ENCODE measurements around the gene NFATC2.

The NFATC2 gene

GRCh38 chr20:51507216-51508036 lies 35.1 kb downstream of the NFATC2 start:
- ChIA-PET POLR2A (interaction anchor here (1.1 kb wide), 1 partner anchor 16 kb away, joined by 3 read pairs; no protein-coding TSS in a partner anchor), CTCF (no interaction called here)
- TF ChIP-seq LEF1 (IDR thresholded peaks at IDR 0.05; ENCODE audit: borderline replicate concordance) (no peak), FOXM1 (IDR thresholded peaks at IDR 0.05; ENCODE audit: borderline replicate concordance) (no peak), L3MBTL2 (conservative IDR thresholded peaks at IDR 0.05) (no peak), BHLHE40 (IDR thresholded peaks at IDR 0.05; ENCODE audit: borderline replicate concordance) (no peak), CTBP1 (IDR thresholded peaks at IDR 0.05; ENCODE audit: borderline replicate concordance) (no peak), SP1 (IDR thresholded peaks at IDR 0.05) (no peak), SUZ12 (IDR thresholded peaks at IDR 0.05) (no peak), ZNF384 (IDR thresholded peaks at IDR 0.05) (no peak), FOXK2 (IDR thresholded peaks at IDR 0.05) (no peak), ARNT (IDR thresholded peaks at IDR 0.05) (no peak), HDGF (IDR thresholded peaks at IDR 0.05; ENCODE audit: borderline replicate concordance) (no peak)
- no peak for DNase-seq (ENCODE audit: extremely low spot score)

DNA sequence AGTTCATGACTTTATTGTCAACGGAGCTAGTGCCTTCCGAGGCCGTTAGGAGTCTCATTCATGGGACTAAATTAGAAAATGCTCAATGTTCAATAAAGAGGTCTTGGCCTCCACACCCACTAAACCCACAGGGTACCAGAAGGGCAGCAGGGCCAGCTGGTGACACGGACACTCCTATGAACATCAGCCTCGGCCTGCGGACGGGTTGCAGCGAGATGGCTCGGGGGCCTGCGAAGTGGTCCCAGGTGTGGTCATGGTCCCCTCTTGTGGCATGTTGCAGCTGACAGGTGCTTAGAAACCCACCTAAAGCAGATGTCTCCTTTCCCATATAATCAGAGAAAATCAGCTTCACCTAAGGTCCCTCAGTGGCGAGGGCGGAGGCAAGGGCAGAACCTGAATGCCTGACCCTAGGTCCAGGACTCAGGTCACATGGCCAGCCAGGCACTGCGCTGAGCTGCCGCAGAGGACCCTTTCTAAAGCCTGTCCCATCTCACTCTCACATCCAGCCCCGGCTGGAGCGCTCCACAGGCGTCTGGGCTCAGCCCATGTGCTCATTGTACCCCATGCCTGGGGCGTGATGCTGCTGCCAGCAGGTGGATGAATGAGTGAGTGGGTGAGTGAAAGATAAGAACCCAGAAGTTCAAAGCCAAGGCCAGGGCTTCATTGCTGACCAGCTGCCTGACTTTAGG lies 35.8 kb downstream of the NFATC2 start:
- ChIA-PET CTCF (interaction anchor here (0.6 kb wide), 1 partner anchor 17 kb away, joined by 3 read pairs; no protein-coding TSS in a partner anchor), POLR2A (interaction anchor here (1.1 kb wide), 1 partner anchor 15 kb away, joined by 3 read pairs; no protein-coding TSS in a partner anchor)
- TF ChIP-seq L3MBTL2 (conservative IDR thresholded peaks at IDR 0.05) (no peak), SUZ12 (IDR thresholded peaks at IDR 0.05) (no peak), FOXA1 (IDR thresholded peaks at IDR 0.05) (no peak), NFRKB (IDR thresholded peaks at IDR 0.05) (no peak), LEF1 (IDR thresholded peaks at IDR 0.05; ENCODE audit: borderline replicate concordance) (no peak), SP1 (IDR thresholded peaks at IDR 0.05) (no peak), ELF4 (IDR thresholded peaks at IDR 0.05) (no peak), BHLHE40 (IDR thresholded peaks at IDR 0.05; ENCODE audit: borderline replicate concordance) (no peak), PKNOX1 (IDR thresholded peaks at IDR 0.05) (no peak), CTBP1 (IDR thresholded peaks at IDR 0.05; ENCODE audit: borderline replicate concordance) (no peak), TARDBP (IDR thresholded peaks at IDR 0.05) (no peak), ARNT (IDR thresholded peaks at IDR 0.05) (no peak), FOXM1 (IDR thresholded peaks at IDR 0.05; ENCODE audit: borderline replicate concordance) (no peak), FOXK2 (IDR thresholded peaks at IDR 0.05) (no peak)

DNA sequence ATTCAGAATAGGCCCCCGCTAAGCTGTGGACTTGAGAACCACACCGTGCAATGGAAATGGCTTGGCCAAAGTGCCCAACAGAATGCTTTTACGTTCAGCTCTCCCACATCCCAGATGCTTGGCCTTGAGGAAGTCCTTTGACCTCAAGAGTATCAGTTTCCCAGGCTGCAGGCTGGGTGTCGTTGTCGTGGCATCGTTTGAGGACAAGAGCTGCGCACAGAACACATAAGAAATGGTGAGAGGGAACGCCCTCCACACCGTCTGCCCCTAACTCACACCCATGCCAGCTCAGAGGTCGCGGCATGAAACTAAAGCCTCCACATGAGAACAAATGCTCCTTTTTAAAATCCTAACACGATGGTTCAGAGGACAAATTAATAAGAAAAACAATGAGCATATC lies 37.0 kb downstream of the NFATC2 start:
- ChIA-PET POLR2A (no interaction called here), CTCF (interaction anchor here (0.8 kb wide), 1 partner anchor 24 kb away, joined by 3 read pairs; no protein-coding TSS in a partner anchor)

More for the DNA sequence above, 35.8 kb downstream of the NFATC2 start:
- DNase-seq (ENCODE audit: extremely low spot score) = no peak

DNA sequence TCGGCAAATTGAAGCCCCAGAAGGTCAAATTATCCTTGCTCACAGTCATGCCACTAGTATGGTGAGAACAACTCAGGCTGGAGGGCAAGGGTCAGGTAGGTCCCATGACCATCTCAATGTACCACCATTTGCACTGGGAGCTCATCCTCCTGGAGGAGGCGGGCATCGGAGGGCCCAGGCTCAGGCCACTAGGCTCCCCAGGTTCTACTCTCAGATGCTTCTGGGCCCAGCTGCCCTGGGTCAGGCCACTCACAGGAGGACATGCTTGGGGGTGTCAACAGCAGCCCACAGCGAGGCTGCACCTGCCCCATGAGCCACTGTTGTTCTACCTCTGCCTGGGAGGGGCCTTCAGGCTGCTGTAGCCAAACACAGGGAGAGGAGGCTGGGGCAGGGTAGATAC lies 39.1 kb downstream of the NFATC2 start:
- no peak for DNase-seq (ENCODE audit: extremely low spot score)
- CTCF ChIA-PET = no interaction called here
- POLR2A ChIA-PET = no interaction called here
- TF ChIP-seq SUZ12 (IDR thresholded peaks at IDR 0.05) (no peak), BHLHE40 (IDR thresholded peaks at IDR 0.05; ENCODE audit: borderline replicate concordance) (no peak), SP1 (IDR thresholded peaks at IDR 0.05) (no peak), TARDBP (IDR thresholded peaks at IDR 0.05) (no peak), FOXM1 (IDR thresholded peaks at IDR 0.05; ENCODE audit: borderline replicate concordance) (no peak), HDGF (IDR thresholded peaks at IDR 0.05; ENCODE audit: borderline replicate concordance) (no peak), ZNF384 (IDR thresholded peaks at IDR 0.05) (no peak), L3MBTL2 (conservative IDR thresholded peaks at IDR 0.05) (no peak), ARNT (IDR thresholded peaks at IDR 0.05) (no peak), CTBP1 (IDR thresholded peaks at IDR 0.05; ENCODE audit: borderline replicate concordance) (no peak), LEF1 (IDR thresholded peaks at IDR 0.05; ENCODE audit: borderline replicate concordance) (no peak)

More for the DNA sequence above, 37.0 kb downstream of the NFATC2 start:
- no peak for DNase-seq (ENCODE audit: extremely low spot score)
- TF ChIP-seq PKNOX1 (IDR thresholded peaks at IDR 0.05) = no peak
- TF ChIP-seq FOXA1 (IDR thresholded peaks at IDR 0.05) = no peak
- no peak for TF ChIP-seq SP1 (IDR thresholded peaks at IDR 0.05)
- TF ChIP-seq FOXM1 (IDR thresholded peaks at IDR 0.05; ENCODE audit: borderline replicate concordance) = no peak
- TF ChIP-seq BHLHE40 (IDR thresholded peaks at IDR 0.05; ENCODE audit: borderline replicate concordance) = no peak
- no peak for TF ChIP-seq CTBP1 (IDR thresholded peaks at IDR 0.05; ENCODE audit: borderline replicate concordance)
- TF ChIP-seq TARDBP (IDR thresholded peaks at IDR 0.05) = no peak

DNA sequence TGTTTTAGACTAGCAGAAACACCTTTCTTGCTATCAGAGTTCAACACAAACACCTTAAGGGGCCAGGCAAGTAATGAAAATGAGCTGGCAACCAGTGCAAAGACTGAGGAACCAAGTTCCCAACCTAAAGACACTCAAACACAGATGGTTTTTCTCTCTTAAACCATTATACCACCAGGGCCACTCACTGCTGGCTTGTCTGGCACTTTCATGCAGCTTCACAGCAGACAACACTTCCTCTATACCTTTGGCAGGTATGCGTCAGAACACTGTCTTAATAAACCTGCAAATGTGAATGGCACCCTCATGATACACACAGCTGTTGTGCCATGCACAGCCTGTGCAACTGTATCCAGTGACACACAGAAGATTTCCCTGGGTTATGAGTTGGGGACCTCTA lies 41.6 kb downstream of the NFATC2 start:
- no peak for TF ChIP-seq SUZ12 (IDR thresholded peaks at IDR 0.05)
- no peak for TF ChIP-seq ZNF384 (IDR thresholded peaks at IDR 0.05)
- no peak for TF ChIP-seq ARNT (IDR thresholded peaks at IDR 0.05)
- TF ChIP-seq LEF1 (IDR thresholded peaks at IDR 0.05; ENCODE audit: borderline replicate concordance) = no peak
- no peak for TF ChIP-seq NFRKB (IDR thresholded peaks at IDR 0.05)
- TF ChIP-seq L3MBTL2 (conservative IDR thresholded peaks at IDR 0.05) = no peak
- no peak for TF ChIP-seq PKNOX1 (IDR thresholded peaks at IDR 0.05)
- no peak for TF ChIP-seq ELF4 (IDR thresholded peaks at IDR 0.05)
- TF ChIP-seq FOXM1 (IDR thresholded peaks at IDR 0.05; ENCODE audit: borderline replicate concordance) = no peak
- TF ChIP-seq TARDBP (IDR thresholded peaks at IDR 0.05) = no peak
- no peak for TF ChIP-seq BHLHE40 (IDR thresholded peaks at IDR 0.05; ENCODE audit: borderline replicate concordance)
- ChIA-PET POLR2A (no interaction called here), CTCF (no interaction called here)
- no peak for DNase-seq (ENCODE audit: extremely low spot score)
